IMR-90 (cell line): ENCODE data around the gene WARS2. TPM values are rescaled to one million over a fixed set of nuclear protein-coding genes. Genes with fewer than 3 reads are reported as not detected.
A peak's percentile ranks its signal among the peaks of the same experiment; 100 is the strongest.

Experiments used
- ATAC-seq: fragments of 200-7000 bp; cut with Tn5 transposase; 2 replicates; pipeline ENCODE4 v1.9.1; 2020; ENCODE audit warnings: low read depth, mild to moderate bottlenecking, moderate library complexity
- BruUV-seq: library from RNA; stranded (reverse); fragments of 400-500 nt; replicated peaks from 2 replicates; lab custom pipeline; 2021; lab: Mats Ljungman, UMichigan
- CTCF ChIA-PET: fragments of 300-600 bp; formaldehyde crosslinking; extraction: SDS; loops from one replicate; lab custom pipeline; 2021; ENCODE audit warnings: antibody characterized with exemption; lab: Yijun Ruan, JAX
- POLR2A ChIA-PET: fragments of 300-600 bp; sonication (Branson Sonifier 250); formaldehyde crosslinking; loops from one replicate; lab custom pipeline; 2022; ENCODE audit warnings: antibody characterized with exemption; ENCODE audit not compliant: unreplicated experiment; lab: Charles Lee
- DNase-seq: peaks from one replicate; pipeline ENCODE4 v3.0.0; 2013
- H2AFZ ChIP-seq: replicated peaks from 2 replicates; pipeline ENCODE3; 2013; ENCODE audit warnings: low read length, mild to moderate bottlenecking; ENCODE audit not compliant: poor library complexity
- H2AK5ac ChIP-seq: 2 replicates; pipeline ENCODE4 v1.6.1; 2013; ENCODE audit warnings: low read depth, low read length, inconsistent platforms
- H2AK9ac ChIP-seq: replicated peaks from 2 replicates; pipeline ENCODE3; 2013; ENCODE audit warnings: mild to moderate bottlenecking, low read depth, low read length, moderate library complexity; ENCODE audit not compliant: poor library complexity
- H2BK120ac ChIP-seq: 2 replicates; pipeline ENCODE4 v1.6.1; 2013; ENCODE audit warnings: low read depth, low read length, inconsistent platforms
- H2BK15ac ChIP-seq: 3 replicates; pipeline ENCODE4 v1.6.1; 2013; ENCODE audit warnings: low read depth, low read length, inconsistent platforms
- H2BK20ac ChIP-seq: 2 replicates; pipeline ENCODE4 v1.6.1; 2013; ENCODE audit warnings: low read depth, mild to moderate bottlenecking, inconsistent platforms, low read length, moderate library complexity
- H2BK5ac ChIP-seq: 2 replicates; pipeline ENCODE4 v1.6.1; 2013; ENCODE audit warnings: mild to moderate bottlenecking, low read depth, low read length, inconsistent platforms; ENCODE audit not compliant: poor library complexity, severe bottlenecking
- H3K14ac ChIP-seq: replicated peaks from 2 replicates; pipeline ENCODE4 v1.6.1; 2013; ENCODE audit warnings: low read depth, low read length, inconsistent platforms
- H3K18ac ChIP-seq: 2 replicates; pipeline ENCODE4 v1.6.1; 2013; ENCODE audit warnings: low read depth, low read length, control low read depth
- H3K23ac ChIP-seq: 2 replicates; pipeline ENCODE4 v1.6.1; 2013; ENCODE audit warnings: low read depth, low read length, inconsistent platforms
- H3K27ac ChIP-seq: 2 replicates; pipeline ENCODE4 v1.5.1; 2013; ENCODE audit warnings: mild to moderate bottlenecking, control low read depth, low read length; ENCODE audit not compliant: insufficient read depth
- H3K27me3 ChIP-seq: 2 replicates; pipeline ENCODE4 v1.6.1; 2013; ENCODE audit warnings: low read length; ENCODE audit not compliant: control insufficient read depth, insufficient read depth
- H3K36me3 ChIP-seq: 2 replicates; pipeline ENCODE4 v1.6.1; 2013; ENCODE audit warnings: low read length, mixed read lengths; ENCODE audit not compliant: control insufficient read depth, insufficient read depth
- H3K4ac ChIP-seq: 2 replicates; pipeline ENCODE4 v1.6.1; 2013; ENCODE audit warnings: low read depth, low read length, inconsistent platforms
- H3K4me1 ChIP-seq: 2 replicates; pipeline ENCODE4 v1.6.1; 2013; ENCODE audit warnings: low read length, mixed read lengths; ENCODE audit not compliant: control insufficient read depth, insufficient read depth
- H3K4me2 ChIP-seq: 2 replicates; pipeline ENCODE4 v1.6.1; 2013; ENCODE audit warnings: low read depth, mild to moderate bottlenecking, control low read depth, low read length, moderate library complexity
- H3K4me3 ChIP-seq: 2 replicates; pipeline ENCODE4 v1.5.1; 2013; ENCODE audit warnings: low read depth, mild to moderate bottlenecking, control low read depth, low read length, moderate library complexity; ENCODE audit not compliant: insufficient read depth
- H3K56ac ChIP-seq: 2 replicates; pipeline ENCODE4 v1.6.1; 2013; ENCODE audit warnings: low read length, inconsistent platforms; ENCODE audit not compliant: insufficient read depth; ENCODE audit errors: extremely low read depth
- H3K79me1 ChIP-seq, 2 experiments: 2 replicates each; pipeline ENCODE4 v1.6.1; 2013; ENCODE audit warnings: low read length in 2 of 2, inconsistent platforms in 1 of 2, low read depth in 1 of 2
- H3K9ac ChIP-seq: 2 replicates; pipeline ENCODE4 v1.6.1; 2013; ENCODE audit warnings: low read depth, low read length, control low read depth
- H3K9me1 ChIP-seq: 2 replicates; pipeline ENCODE4 v1.6.1; 2013; ENCODE audit warnings: low read length, inconsistent platforms; ENCODE audit not compliant: insufficient read depth
- H3K9me3 ChIP-seq: 2 replicates; pipeline ENCODE4 v1.6.1; 2013; ENCODE audit warnings: low read length; ENCODE audit not compliant: control insufficient read depth, insufficient read depth
- H4K20me1 ChIP-seq: 2 replicates; pipeline ENCODE4 v1.6.1; 2013; ENCODE audit warnings: low read length, inconsistent platforms; ENCODE audit not compliant: insufficient read depth
- H4K5ac ChIP-seq: 2 replicates; pipeline ENCODE4 v1.6.1; 2013; ENCODE audit warnings: mild to moderate bottlenecking, low read depth, low read length, control low read depth
- H4K8ac ChIP-seq, 2 experiments: 2 replicates each; pipeline ENCODE4 v1.6.1; 2013; ENCODE audit warnings: low read depth in 2 of 2, low read length in 2 of 2, control low read depth in 1 of 2, inconsistent platforms in 1 of 2
- H4K91ac ChIP-seq: 2 replicates; pipeline ENCODE4 v1.6.1; 2013; ENCODE audit warnings: low read depth, low read length, inconsistent platforms; ENCODE audit not compliant: insufficient read depth
- MXI1 ChIP-seq: IDR thresholded peaks from 2 replicates; pipeline ENCODE4 v1.6.1; 2012; ENCODE audit warnings: low read depth, mild to moderate bottlenecking, low read length, moderate library complexity, borderline replicate concordance
- USF2 ChIP-seq: fragments of 150-350 bp; IDR thresholded peaks from 2 replicates; pipeline ENCODE4 v1.6.1; 2017; ENCODE audit warnings: mild to moderate bottlenecking, antibody characterized with exemption, low read length, low read depth
- WGBS, 2 experiments: methylation state at CpG; one replicate each; pipeline versions ENCODE4 v1.1.5 to v1.1.7; 2013; ENCODE audit warnings: missing lambda C conversion rate in 2 of 2; ENCODE audit not compliant: insufficient read length in 1 of 2; ENCODE audit errors: extremely low coverage in 2 of 2; 5-methylcytosine and 5-hydroxymethylcytosine counted together
- dilution Hi-C: fragments of 300-500 bp; cut with HindIII; formaldehyde crosslinking; loops from one replicate; pipeline ENCODE4 v1.14.3; 2018; ENCODE audit warnings: low sequenced_read_pairs; ENCODE audit not compliant: unreplicated experiment
- in situ Hi-C: fragments of 300-500 bp; cut with MboI; formaldehyde crosslinking; loops from 3 replicates; pipeline ENCODE4 v1.14.3; 2019; ENCODE audit warnings: low sequenced_read_pairs, inconsistent platforms, mixed read lengths
- intact Hi-C: fragments of 100-400 bp; cut with micrococcal nuclease; formaldehyde crosslinking; loops from 2 replicates; pipeline ENCODE4 v1.10.0; 2022
- polyA plus RNA-seq, 3 experiments: library from polyadenylated mRNA; depleted of rRNA; stranded (reverse); fragments of >200 nt; gene quantifications; 2 replicates each; pipeline ENCODE4 v1.2.3, GENCODE V29; 2012; ENCODE audit warnings: low replicate concordance in 1 of 3
- total RNA-seq: library from RNA; depleted of rRNA; stranded (reverse); fragments of >200 nt; gene quantifications from 2 replicates; pipeline ENCODE4 v1.2.3, GENCODE V29; 2012

The WARS2 gene
- total and polyA plus RNA-seq, 2 of the 4 experiments (the other 2 are of a cell fraction) = 5.7 to 20.3 TPM

- no peak overlapping the region for H3K14ac ChIP-seq
- no peak overlapping the region for H2AFZ ChIP-seq
- no peak overlapping the region for H2BK20ac ChIP-seq
- H3K18ac ChIP-seq = peak overlapping the region; percentile 93
- intact Hi-C loops = loop anchor here (5.0 to 10.0 kb wide), 2 partner anchors 52 to 129 kb away; no protein-coding TSS in a partner anchor
- no CpG with 5 or more reads among the region's 1 CpG for WGBS, 2 experiments
- no peaks in the 10 kb centered on the region for H3K36me3 ChIP-seq
- no peak overlapping the region for H4K91ac ChIP-seq
- in situ Hi-C loops = no loop called here
- no peak overlapping the region; a peak in 1 of 4 replicates for H4K8ac ChIP-seq
- H2AK5ac ChIP-seq = no peak overlapping the region
- H2AK9ac ChIP-seq = no peak overlapping the region
- no peak overlapping the region for H2BK120ac ChIP-seq
- DNase-seq = peak; percentile 63
- H3K56ac ChIP-seq = no peak overlapping the region
- H4K20me1 ChIP-seq = no peaks in the 10 kb centered on the region
- peak; percentile 89 for ATAC-seq
- H3K4ac ChIP-seq = no peak overlapping the region
- no peak overlapping the region for H3K4me3 ChIP-seq
- dilution Hi-C loops = no loop called here
- H3K27me3 ChIP-seq = no peaks in the 10 kb centered on the region
- peaks cover 4 to 22% of the 10 kb centered on the region in 2 experiments; a peak in 2 of 4 replicates for H3K79me1 ChIP-seq
- H3K27ac ChIP-seq = no peak overlapping the region
- ChIA-PET POLR2A (no interaction called here), CTCF (interaction anchor here (0.8 kb wide), 1 partner anchor 121 kb away, joined by 5 read pairs; no protein-coding TSS in a partner anchor)
- H3K4me2 ChIP-seq = no peak overlapping the region; the same call in 1 of the 2 replicates
- peaks cover 3% of the 10 kb centered on the region; the same call in 1 of the 2 replicates for H3K4me1 ChIP-seq
- TF ChIP-seq USF2 (no peak), MXI1 (0 out of 2 replicates have a peak, but pooled peaks have one; percentile 21)
- no peak overlapping the region for H2BK15ac ChIP-seq
- H2BK5ac ChIP-seq = peak overlapping the region; percentile 22
- no peak overlapping the region for H4K5ac ChIP-seq
- BruUV-seq = no TSS peak
- H3K9me3 ChIP-seq = no peaks in the 10 kb centered on the region
- H3K9ac ChIP-seq = no peak overlapping the region; the same call in 1 of the 2 replicates
- H3K9me1 ChIP-seq = no peaks in the 10 kb centered on the region
- H3K23ac ChIP-seq = no peak overlapping the region
Measured at GRCh38 chr1:119133987-119134386, 6.5 kb downstream of the WARS2 start.
